HepG2 (cell line): ENCODE results near the gene MAJIN. TPM values are rescaled to one million over a fixed set of nuclear protein-coding genes. Genes with fewer than 3 reads are reported as not detected.

ENCODE experiments used
- ATAD3A ChIP-seq: sonication (generic); formaldehyde crosslinking; IDR thresholded peaks from 2 replicates; pipeline ENCODE4 v1.4.0; 2020; ENCODE audit warnings: missing genetic modification reagents
- ELF3 ChIP-seq: IDR thresholded peaks from 2 replicates; pipeline ENCODE4 v1.6.1; 2016; ENCODE audit warnings: missing genetic modification reagents, missing compliant biosample characterization
- JARID2 ChIP-seq: sonication (generic); formaldehyde crosslinking; IDR thresholded peaks from 2 replicates; pipeline ENCODE4 v1.8.1; 2023; ENCODE audit warnings: missing genetic modification reagents, inconsistent platforms; ENCODE audit not compliant: insufficient replicate concordance
- MAZ ChIP-seq, 2 experiments: sonication (generic) in 1 of 2; formaldehyde crosslinking in 1 of 2; IDR thresholded peaks; 2 replicates each; pipeline versions ENCODE4 v1.5.0 to v1.6.1; 2012 to 2020; ENCODE audit warnings: low read depth in 2 of 2, mild to moderate bottlenecking in 2 of 2, borderline replicate concordance in 1 of 2, improper control_type of control experiment in 1 of 2, low read length in 1 of 2, missing genetic modification reagents in 1 of 2, moderate library complexity in 1 of 2
- MBNL3 ChIP-seq: fragments of 250-450 bp; sonication (Bioruptor Pico); conservative IDR thresholded peaks from 2 replicates; pipeline ENCODE4 v1.8.0; 2022; ENCODE audit warnings: mild to moderate bottlenecking, inconsistent platforms
- MLLT10 ChIP-seq: sonication (generic); formaldehyde crosslinking; IDR thresholded peaks from 2 replicates; pipeline ENCODE4 v1.4.0; 2020; ENCODE audit warnings: missing genetic modification reagents
- PAX8 ChIP-seq: sonication (generic); formaldehyde crosslinking; IDR thresholded peaks from 2 replicates; pipeline ENCODE4 v1.8.0; 2022; ENCODE audit warnings: mild to moderate bottlenecking, missing genetic modification reagents, borderline replicate concordance
- RBAK ChIP-seq: sonication (generic); formaldehyde crosslinking; IDR thresholded peaks from 2 replicates; pipeline ENCODE4 v1.5.1; 2020; ENCODE audit warnings: mild to moderate bottlenecking, missing genetic modification reagents
- SALL2 ChIP-seq: sonication (generic); formaldehyde crosslinking; IDR thresholded peaks from 2 replicates; pipeline ENCODE4 v1.8.1; 2023; ENCODE audit warnings: mild to moderate bottlenecking, missing genetic modification reagents, inconsistent platforms
- SMARCC2 ChIP-seq: fragments of 450-650 bp; IDR thresholded peaks from 2 replicates; pipeline ENCODE4 v1.6.1; 2017; ENCODE audit warnings: antibody characterized with exemption, mild to moderate bottlenecking
- TAF15 ChIP-seq: fragments of 200-400 bp; formaldehyde crosslinking; IDR thresholded peaks from one replicate; pipeline ENCODE4 v1.6.1; 2018; ENCODE audit warnings: mild to moderate bottlenecking, low read depth, low read length; ENCODE audit not compliant: poor library complexity, severe bottlenecking
- ZBTB42 ChIP-seq: sonication (generic); formaldehyde crosslinking; IDR thresholded peaks from 2 replicates; pipeline ENCODE4 v1.5.0; 2020; ENCODE audit warnings: mild to moderate bottlenecking, missing genetic modification reagents
- ZC3H13 ChIP-seq: sonication (generic); formaldehyde crosslinking; IDR thresholded peaks from 2 replicates; pipeline ENCODE4 v1.8.1; 2023; ENCODE audit warnings: mild to moderate bottlenecking, missing genetic modification reagents, moderate library complexity
- ZNF251 ChIP-seq: sonication (generic); formaldehyde crosslinking; IDR thresholded peaks from 2 replicates; pipeline ENCODE4 v1.9.0; 2021; ENCODE audit warnings: mild to moderate bottlenecking, missing genetic modification reagents
- ZNF44 ChIP-seq: sonication (generic); formaldehyde crosslinking; IDR thresholded peaks from 2 replicates; pipeline ENCODE4 v1.5.1; 2020; ENCODE audit warnings: mild to moderate bottlenecking, missing genetic modification reagents
- ZNF484 ChIP-seq: sonication (generic); formaldehyde crosslinking; IDR thresholded peaks from 2 replicates; pipeline ENCODE4 v1.5.1; 2020; ENCODE audit warnings: mild to moderate bottlenecking, low read depth, missing genetic modification reagents, borderline replicate concordance
- ZNF879 ChIP-seq: sonication (generic); formaldehyde crosslinking; IDR thresholded peaks from 2 replicates; pipeline ENCODE4 v1.8.1; 2023; ENCODE audit warnings: missing genetic modification reagents
- ZSCAN31 ChIP-seq: sonication (generic); formaldehyde crosslinking; IDR thresholded peaks from 2 replicates; pipeline ENCODE4 v1.5.0; 2020; ENCODE audit warnings: low read depth, mild to moderate bottlenecking, missing genetic modification reagents
- polyA plus RNA-seq, 8 experiments: library from polyadenylated mRNA; depleted of rRNA in 3 of 8; stranded (reverse) in 7 of 8; unstranded in 1 of 8; fragments of >200 nt; fragmentation: Illumina TruSeq in 4 of 8; extraction: Trizol in 4 of 8; gene quantifications; 2 replicates each; pipeline versions ENCODE4 v1.2.1 to v1.2.3, GENCODE V29; 2011 to 2016; ENCODE audit warnings: low read depth in 4 of 8, missing spikeins in 1 of 8, mixed read lengths in 1 of 8; ENCODE audit not compliant: insufficient read depth in 1 of 8
- total RNA-seq, 5 experiments: library from RNA; depleted of rRNA; stranded (reverse); fragments of >200 nt; fragmentation: Illumina TruSeq; extraction: Trizol; gene quantifications; 2 replicates each; pipeline ENCODE4 v1.2.3, GENCODE V29; 2016; ENCODE audit warnings: low read depth in 1 of 5
- TF ChIP-seq, protein P1 (sequence below), 2 experiments: sonication (generic) in 1 of 2; formaldehyde crosslinking in 1 of 2; IDR thresholded peaks; 2 replicates each; pipeline versions ENCODE4 v1.6.1 to v1.9.0; 2014 to 2022; ENCODE audit warnings: antibody characterized with exemption in 1 of 2, borderline replicate concordance in 1 of 2, inconsistent platforms in 1 of 2, low read depth in 1 of 2, missing genetic modification reagents in 1 of 2
- TF ChIP-seq, protein P2 (sequence below): sonication (generic); formaldehyde crosslinking; conservative IDR thresholded peaks from 2 replicates; pipeline ENCODE4 v1.4.0; 2020; ENCODE audit warnings: missing genetic modification reagents
- TF ChIP-seq, protein P3 (sequence below): sonication (generic); formaldehyde crosslinking; IDR thresholded peaks from 2 replicates; pipeline ENCODE4 v1.8.1; 2023; ENCODE audit warnings: missing genetic modification reagents, mild to moderate bottlenecking, borderline replicate concordance

Gene MAJIN
- total and polyA plus RNA-seq, 2 of the 13 experiments (the other 11 are each of a cell fraction or from before 2014, with no cell fraction given) = not detected

DNA sequence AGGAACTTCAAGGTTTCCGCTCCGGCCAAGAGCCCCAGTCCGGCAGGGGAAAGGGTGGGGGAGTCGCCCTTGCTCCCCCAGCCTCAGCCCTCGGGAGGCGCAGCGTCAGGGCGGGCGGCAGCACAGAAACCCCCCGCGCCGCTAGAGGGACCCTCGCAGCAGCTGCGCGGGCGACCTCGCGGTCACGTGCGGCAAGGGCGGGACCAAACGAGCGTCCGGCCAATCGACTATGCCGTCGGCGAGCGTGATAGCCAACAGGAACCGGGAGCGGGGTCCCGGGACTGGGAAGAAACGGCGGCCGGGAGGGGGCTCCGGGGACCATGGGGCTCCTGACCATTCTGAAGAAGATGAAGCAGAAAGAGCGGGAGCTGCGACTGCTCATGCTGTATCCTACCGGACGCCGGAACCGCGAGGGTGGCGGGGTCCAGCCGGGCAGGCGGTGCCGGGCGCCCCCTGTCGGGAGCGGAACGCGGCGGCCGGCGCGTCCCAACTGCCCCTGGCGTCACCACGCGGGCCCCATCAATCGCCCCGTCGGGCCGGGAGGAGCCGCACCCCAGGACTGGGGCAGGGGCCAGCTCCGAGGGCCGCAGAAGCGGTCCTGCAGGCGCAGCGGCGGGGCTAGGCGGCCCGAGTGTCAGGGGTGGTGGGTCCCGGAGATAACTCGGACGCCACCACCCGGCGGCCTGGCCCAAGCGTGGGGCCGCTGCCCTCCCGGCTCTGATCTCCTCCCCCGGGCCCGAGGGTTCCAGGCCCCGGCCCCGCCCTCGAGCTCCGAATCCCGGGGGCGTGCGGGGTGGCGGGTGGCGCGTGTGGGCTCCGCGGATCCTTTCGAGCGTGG lies 42.2 kb upstream of the MAJIN start, which contains the start of gene ARL2 (continued):
- TF ChIP-seq, protein P1, sequence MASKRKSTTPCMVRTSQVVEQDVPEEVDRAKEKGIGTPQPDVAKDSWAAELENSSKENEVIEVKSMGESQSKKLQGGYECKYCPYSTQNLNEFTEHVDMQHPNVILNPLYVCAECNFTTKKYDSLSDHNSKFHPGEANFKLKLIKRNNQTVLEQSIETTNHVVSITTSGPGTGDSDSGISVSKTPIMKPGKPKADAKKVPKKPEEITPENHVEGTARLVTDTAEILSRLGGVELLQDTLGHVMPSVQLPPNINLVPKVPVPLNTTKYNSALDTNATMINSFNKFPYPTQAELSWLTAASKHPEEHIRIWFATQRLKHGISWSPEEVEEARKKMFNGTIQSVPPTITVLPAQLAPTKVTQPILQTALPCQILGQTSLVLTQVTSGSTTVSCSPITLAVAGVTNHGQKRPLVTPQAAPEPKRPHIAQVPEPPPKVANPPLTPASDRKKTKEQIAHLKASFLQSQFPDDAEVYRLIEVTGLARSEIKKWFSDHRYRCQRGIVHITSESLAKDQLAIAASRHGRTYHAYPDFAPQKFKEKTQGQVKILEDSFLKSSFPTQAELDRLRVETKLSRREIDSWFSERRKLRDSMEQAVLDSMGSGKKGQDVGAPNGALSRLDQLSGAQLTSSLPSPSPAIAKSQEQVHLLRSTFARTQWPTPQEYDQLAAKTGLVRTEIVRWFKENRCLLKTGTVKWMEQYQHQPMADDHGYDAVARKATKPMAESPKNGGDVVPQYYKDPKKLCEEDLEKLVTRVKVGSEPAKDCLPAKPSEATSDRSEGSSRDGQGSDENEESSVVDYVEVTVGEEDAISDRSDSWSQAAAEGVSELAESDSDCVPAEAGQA (IDR thresholded peaks at IDR 0.05; ENCODE audit: low read depth) = peak; percentile 41; the same call in 1 of the 2 replicates
- TF ChIP-seq, protein P1 (CRISPR knock-in tag; IDR thresholded peaks at IDR 0.05; ENCODE audit: borderline replicate concordance) = 0 out of 2 replicates have a peak, but pooled peaks have one; percentile 46
- TF ChIP-seq SALL2 (peak; percentile 82), MBNL3 (no peak), ZNF879 (CRISPR knock-in tag) (no peak), RBAK (CRISPR knock-in tag) (no peak), ZNF251 (CRISPR knock-in tag) (no peak), ZSCAN31 (CRISPR knock-in tag) (peak; percentile 63; the same call in 1 of the 2 replicates), ELF3 (no peak; the same call in 1 of the 2 replicates), MAZ (IDR thresholded peaks at IDR 0.05; ENCODE audit: borderline replicate concordance, low read depth, low read length) (0 out of 2 replicates have a peak, but pooled peaks have one; percentile 6), MAZ (CRISPR knock-in tag; IDR thresholded peaks at IDR 0.05; ENCODE audit: low read depth) (no peak), ZNF484 (CRISPR knock-in tag) (no peak; the same call in 1 of the 2 replicates), ZC3H13 (CRISPR knock-in tag) (0 out of 2 replicates have a peak, but pooled peaks have one; percentile 34), JARID2 (CRISPR knock-in tag) (no peak), SMARCC2 (no peak), PAX8 (CRISPR knock-in tag) (0 out of 2 replicates have a peak, but pooled peaks have one; percentile 66), ZBTB42 (CRISPR knock-in tag) (no peak), ZNF44 (0 out of 2 replicates have a peak, but pooled peaks have one; percentile 58), TAF15 (no peak), ATAD3A (CRISPR knock-in tag) (no peak), MLLT10 (no peak)
- TF ChIP-seq, protein P2, sequence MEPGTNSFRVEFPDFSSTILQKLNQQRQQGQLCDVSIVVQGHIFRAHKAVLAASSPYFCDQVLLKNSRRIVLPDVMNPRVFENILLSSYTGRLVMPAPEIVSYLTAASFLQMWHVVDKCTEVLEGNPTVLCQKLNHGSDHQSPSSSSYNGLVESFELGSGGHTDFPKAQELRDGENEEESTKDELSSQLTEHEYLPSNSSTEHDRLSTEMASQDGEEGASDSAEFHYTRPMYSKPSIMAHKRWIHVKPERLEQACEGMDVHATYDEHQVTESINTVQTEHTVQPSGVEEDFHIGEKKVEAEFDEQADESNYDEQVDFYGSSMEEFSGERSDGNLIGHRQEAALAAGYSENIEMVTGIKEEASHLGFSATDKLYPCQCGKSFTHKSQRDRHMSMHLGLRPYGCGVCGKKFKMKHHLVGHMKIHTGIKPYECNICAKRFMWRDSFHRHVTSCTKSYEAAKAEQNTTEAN (CRISPR knock-in tag) = 0 out of 2 replicates have a peak, but pooled peaks have one; percentile 51
- TF ChIP-seq, protein P3, sequence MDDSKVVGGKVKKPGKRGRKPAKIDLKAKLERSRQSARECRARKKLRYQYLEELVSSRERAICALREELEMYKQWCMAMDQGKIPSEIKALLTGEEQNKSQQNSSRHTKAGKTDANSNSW (CRISPR knock-in tag) = no peak
